Measurements from ENCODE around the gene IGSF9B.

GRCh38 chr11:133946051-133946450, 10.7 kb downstream of the IGSF9B start:
- TF ChIP-seq CTCF (IDR thresholded peaks at IDR 0.05) (no peak), POLR2AphosphoS5 (IDR thresholded peaks at IDR 0.05; ENCODE audit: low read depth, low read length) (no peak)

Data from Panc1 (cell line).